NCI-H82 treated with DMSO at 0.1 percent for 48 hours (cell line): Measurements from ENCODE around the gene ASB10.

Experiments
- DNase-seq: peaks from one replicate; lab custom pipeline; 2025; ENCODE audit not compliant: unreplicated experiment; lab: John Stamatoyannopoulos, UW

ASB10 gene

DNA sequence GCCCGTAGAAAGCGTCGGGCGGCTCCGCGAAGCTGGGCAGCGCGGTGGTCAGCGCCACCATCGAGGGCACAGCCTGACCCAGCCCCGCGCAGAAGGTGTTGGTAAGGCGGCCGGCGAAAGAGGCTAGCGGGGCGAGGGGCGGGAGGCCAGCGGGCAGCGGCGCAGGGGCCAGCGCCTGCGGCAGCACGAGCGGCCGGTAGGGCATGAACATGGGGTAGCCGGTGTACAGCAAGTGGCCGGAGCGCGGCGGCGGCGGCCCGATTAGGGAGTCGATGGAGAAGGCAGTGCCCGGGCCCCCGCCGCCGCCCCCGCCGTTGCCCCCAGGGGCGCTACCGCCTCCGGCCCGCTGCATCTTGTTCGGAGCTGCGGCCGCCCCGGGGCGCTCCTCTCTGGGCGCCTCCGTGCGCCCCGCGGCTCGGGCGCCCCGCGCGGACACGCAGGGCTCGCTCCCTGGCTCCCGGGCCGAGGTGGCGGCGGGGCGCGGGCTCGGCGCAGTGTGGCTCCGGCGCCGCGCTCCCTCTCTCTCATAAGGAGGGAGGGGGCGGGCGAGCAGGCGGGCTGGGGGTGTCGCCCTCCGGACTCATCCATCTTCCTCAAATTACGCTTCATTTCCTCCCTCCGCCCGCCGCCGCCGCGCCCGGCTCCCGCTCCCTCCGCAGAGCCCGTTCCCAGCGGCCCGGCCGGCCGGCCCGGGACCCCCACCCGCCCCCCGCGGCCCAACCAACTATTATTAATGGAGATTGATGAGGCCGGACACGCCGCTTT, 19.7 kb downstream of the ASB10 start, which contains the start of gene GBX1:
Gene GBX1 (minus strand): TSS at position 498 of the 765 bp plus-strand sequence. CDS start 146 bp downstream, at position 352.
- no peak for DNase-seq

DNA sequence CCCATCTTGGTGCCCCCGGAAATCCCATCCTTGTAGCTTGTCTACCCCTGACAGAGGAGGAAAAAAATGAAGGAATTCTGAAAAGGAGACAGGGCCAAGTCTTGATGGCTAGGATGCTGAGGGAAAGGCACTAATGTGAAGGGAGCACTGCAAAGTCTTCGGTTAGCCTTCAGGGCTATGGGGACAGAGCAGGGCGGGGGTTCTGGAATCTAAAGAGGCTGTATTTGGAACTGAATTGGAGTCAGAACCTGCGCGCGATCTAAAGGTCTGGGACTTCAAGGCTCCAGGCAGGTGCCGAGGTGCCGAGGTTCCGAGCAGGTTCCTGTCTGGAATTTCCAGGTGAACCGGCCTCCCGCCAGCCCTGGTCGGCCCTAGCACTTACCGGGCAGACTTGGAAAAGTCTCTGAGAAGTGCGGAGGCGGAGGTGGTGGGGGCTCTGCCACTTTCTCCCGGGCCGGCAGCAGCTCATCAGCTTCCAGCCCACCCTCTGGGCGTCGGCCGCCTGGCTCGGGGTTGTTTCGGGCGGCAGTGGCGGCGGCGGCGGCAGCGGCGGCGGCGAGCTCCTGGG, 20.3 kb downstream of the ASB10 start:
- DNase-seq = no peak

DNA sequence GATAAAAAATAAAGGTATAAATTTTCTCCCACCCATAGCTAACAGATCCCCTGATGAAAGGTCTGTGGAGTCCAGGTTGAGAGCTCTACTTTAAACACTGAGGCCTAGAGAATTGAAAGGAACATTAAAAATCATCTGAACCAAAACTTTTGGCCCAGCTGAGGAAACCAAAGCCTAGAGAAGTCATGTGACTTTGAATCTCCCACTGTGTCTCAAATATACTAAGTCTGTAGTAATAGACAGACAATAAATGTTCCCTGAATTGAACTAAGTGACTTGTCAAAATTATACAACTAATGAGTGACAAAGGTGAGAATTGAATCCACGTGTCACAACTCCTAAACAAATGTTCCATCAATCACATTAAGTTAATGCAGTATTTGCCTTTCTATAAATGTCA, 25.3 kb downstream of the ASB10 start:
- DNase-seq = no peak

DNA sequence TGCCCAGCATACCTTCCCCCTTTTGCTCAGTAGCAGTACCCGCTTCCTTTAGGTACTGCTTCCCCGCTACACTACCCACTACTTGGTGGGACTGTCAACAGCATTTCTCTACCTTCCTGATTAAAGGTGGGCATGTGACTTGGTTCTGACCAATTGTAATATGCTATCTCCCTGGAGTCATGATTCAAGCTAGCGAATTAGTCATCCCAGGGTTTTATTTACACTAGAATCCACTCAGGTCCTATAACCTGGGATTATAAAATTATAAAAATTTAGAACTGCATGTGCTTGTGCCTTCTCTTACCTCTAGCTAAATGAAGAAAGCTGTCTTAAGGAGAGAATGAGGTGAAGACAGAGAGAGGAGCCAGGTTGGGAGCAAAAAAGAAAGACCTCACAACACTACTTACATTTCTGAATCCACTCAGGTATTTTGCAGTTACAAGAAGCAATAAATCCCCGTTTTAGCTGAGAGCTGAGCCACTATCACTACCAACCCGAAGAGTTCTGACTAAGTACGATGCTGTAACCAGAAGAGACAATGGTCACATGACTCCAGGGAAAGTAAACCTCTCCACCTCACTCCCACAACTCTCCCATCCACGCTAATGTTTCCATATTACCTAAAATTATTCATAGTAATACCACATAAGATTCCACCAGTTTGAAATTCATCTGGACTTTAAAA, 29.3 kb downstream of the ASB10 start:
- no peak for DNase-seq

DNA sequence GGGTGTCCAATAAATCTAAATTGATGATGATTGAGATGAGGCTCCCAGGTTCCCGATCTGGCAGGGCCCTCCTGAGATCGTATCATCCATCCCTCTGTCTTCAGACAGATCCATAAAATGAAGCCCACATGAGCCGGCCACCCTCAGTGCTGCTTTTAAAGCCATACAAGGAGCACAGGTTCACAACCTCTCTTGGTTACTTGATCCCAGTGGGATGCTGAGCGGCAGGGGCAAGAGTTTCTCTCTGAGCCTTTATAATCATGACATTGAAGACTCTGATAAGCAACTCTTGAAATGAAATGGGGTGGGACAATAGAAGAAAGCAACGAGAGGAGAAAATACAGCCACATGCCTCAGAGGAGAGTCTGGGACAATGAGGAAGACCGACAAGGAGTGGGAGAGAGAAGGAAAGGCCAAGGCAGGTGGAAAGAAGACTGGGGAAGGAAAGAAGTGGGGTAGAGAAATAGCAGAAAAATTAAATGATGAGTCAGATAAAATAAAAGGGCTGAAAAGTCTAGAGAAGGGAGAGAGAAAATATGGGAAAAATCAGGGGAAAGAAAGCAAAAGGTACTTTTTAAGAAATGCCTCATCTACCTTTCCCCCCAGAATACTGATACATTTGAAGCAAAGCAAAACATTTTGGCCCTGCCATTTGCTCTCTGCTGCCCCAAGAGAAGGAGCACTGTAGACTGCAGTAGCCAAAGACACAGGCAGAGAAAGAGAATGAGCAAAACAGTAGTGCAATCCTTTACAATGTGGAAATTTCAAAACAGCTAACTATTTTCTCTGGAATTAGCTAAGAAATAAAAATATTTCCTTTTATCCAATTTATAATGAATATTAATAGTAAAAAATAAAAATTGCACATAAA, 34.2 kb downstream of the ASB10 start:
- no peak for DNase-seq

DNA sequence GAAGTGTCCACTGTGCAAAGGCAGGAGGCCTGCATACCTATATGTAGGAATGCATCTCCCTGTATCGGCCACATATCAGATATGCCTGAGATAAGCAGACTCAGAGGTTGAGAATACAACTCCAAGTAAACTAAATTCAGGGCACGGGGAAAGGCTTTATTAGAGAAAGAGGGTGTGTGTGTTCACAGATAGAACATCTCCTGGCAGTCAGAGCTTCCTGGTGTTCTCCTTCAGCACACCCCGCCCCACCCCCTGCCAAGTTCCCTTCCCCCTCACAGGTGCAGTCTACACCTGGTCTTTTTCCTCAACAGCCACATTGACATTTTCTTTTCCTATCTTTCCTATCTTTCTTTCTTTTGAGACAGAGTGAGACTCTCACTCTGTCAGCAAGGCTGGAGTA, 36.7 kb downstream of the ASB10 start:
- DNase-seq = no peak

DNA sequence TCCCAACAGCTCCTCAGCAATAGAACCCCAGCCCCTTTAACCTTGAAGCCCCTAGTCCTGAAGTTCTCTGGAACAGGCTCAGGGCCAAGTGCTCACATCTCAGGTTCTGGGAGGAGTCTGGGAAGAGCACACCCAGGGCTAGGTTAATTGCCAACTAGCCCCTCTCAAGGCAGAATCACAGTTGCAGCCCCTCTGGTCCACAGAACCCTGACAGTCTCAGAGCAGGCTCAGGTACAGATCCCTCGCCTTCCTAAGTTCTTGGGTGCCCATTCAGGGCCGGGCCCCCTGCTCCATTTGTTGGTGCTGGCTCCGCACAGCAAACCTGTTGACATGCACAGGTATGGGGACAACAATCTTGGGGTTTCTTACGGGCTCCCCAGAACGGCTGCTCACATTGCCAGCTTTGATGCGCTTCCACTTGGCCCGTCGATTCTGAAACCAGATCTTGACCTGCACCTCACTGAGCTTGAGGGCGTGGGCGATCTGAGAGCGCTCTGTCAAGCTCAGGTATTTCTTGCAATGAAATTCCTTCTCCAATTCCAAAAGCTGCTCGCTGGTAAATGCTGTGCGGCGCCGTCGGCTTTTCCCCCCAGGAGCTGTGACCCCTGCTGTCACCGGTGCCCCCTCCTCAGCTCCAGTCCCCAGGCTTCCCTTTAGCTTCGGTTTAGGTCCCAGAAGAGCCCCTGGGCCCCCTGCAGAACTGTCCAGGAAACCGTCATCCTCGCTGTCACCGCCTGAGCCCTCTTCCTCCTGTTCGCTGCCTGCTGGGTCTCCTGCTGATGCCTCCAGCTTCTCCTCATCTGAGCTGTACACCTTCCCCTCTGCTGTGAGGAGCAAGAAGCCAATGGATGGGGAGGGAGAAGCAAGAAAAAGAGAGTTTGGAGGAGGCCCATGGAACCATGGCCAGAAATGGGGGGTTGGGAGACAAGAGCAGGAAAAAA, 38.5 kb downstream of the ASB10 start:
- no peak for DNase-seq

DNA sequence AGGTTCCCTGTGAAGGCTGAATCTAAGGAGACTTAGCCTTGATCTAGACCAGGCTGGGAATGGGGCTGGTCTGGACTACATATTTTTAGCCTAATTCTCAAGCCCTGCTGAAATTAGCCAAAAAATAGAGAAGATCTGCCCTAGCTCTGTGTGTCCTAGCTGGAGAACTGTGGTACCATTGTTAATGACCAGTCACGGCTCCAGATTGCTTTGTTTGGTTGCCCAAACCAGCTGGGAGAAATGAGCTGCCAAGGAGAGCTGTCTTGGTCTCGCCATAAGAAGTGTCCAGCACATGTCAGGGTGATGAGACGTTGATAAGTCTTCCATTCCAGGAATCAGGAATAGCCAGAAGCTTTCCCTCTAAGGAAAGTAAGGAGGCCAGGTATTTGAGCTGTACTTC, 40.3 kb downstream of the ASB10 start:
- DNase-seq = no peak

DNA sequence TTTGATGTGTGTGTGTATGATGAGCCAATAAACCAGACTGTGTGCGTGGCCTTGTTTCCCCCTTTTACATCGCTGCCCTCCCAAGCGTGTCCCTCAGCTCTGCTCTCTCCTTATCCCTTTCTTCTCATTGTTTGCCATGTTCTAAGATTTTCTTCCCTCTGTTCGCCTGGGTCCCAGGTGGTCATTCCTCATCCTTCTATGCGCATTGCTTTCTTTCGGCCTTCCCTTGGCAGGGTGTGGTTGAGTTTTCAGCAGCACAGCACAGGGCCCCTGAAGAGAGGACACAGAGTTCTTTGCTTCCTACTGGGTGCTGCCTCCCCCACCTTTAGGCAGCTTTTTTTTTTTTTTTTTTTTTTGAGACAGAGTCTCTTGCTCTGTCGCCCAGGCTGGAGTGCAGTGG, 42.7 kb downstream of the ASB10 start:
- DNase-seq = no peak

DNA sequence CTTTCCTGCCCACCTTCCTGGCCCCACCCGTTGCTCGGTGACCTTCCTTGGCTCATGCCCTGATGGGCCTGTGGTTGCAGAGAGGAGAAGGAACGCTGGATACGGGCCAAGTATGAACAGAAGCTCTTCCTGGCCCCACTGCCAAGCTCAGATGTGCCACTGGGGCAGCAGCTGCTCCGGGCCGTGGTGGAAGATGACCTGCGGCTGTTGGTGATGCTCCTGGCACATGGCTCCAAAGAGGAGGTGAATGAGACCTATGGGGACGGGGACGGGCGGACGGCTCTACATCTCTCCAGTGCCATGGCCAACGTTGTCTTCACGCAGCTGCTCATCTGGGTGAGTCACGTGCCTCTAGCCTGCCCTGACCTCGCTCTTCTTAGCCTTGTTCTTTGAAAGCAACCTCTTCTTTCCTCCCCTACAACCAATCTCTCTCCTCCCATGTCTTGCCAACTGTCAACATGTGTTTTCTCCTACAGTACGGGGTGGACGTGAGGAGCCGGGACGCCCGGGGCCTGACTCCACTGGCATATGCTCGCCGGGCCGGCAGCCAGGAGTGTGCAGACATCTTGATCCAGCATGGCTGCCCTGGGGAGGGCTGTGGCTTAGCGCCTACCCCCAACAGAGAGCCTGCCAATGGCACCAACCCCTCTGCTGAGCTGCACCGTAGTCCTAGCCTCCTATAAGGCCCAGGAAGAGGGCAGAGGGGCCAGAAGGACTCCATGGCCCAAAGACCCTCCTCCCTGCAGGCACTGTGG, 43.6 kb downstream of the ASB10 start:
- DNase-seq = no peak

DNA sequence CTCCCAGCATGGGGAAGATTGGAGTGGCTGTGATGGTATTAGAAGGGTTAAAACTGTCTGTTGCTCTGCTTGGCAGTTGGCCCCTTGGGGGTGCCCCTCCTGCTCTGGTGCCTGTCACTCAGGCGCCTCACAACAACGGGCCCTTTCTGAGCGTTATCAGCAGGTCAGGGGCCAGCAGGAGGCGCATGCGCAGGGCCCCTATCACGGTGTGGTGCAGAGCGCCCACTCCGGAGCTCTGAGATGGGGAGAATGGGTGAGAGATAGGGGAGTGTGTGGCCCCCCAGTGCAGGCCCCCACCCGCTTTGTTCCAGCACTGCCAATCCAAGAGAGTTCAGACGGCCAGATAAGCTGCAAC, 44.4 kb downstream of the ASB10 start:
- no peak for DNase-seq

DNA sequence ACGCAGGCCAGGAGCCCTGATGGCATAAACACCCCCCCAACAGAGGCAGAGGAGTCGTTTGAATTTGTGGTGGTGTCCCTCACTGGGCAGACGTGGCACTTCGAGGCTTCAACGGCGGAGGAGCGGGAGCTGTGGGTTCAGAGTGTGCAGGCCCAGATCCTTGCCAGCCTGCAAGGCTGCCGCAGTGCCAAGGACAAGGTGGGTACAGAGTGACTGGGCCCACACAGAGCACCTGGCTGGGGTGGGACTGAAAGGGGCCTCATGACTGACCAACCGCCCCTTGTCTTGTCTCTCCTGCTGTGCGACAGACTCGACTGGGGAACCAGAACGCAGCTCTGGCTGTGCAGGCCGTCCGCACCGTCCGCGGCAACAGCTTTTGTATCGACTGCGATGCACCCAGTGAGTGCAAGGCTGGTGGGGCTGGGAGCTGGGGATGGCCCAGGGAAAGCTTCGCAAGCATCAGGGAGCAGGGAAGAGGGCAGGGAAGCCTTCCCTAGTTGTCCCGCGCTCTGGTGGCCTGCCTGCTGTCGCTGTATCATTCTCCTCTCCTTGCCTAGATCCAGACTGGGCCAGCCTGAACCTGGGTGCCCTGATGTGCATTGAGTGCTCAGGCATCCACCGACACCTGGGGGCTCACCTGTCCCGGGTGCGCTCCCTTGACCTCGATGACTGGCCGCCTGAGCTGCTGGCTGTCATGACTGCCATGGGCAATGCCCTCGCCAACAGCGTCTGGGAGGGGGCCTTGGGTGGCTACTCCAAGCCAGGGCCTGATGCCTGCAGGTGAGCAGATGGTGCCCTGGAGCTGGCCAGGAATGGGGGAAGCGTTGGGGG, 45.0 kb downstream of the ASB10 start:
- no peak for DNase-seq

DNA sequence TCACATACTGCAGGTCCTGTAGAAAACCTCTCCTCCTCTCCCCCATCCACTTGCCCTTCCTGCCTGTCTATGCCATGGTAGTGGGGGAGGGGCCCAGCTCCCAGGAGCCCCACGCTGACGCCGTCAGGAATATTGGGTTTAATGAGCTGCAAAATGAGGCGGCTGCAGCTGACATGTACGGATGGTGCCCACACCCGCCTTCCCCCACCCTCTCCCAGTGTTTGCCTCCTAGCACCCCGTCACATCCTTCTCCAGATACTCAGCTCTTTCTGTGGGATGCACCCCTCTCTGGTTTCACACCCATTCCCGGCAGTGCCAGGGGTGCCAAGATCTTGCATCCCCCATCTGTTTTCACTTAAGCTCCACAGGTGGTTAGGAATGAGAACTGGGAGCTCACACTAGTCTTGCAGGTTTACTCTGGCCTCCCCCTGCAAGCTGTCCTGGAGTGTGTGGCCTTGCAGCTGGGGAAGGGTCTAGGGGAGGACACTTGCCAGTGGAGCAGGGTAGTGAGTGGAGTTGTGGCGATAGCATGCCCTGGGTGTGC, 45.7 kb downstream of the ASB10 start:
- DNase-seq = no peak

DNA sequence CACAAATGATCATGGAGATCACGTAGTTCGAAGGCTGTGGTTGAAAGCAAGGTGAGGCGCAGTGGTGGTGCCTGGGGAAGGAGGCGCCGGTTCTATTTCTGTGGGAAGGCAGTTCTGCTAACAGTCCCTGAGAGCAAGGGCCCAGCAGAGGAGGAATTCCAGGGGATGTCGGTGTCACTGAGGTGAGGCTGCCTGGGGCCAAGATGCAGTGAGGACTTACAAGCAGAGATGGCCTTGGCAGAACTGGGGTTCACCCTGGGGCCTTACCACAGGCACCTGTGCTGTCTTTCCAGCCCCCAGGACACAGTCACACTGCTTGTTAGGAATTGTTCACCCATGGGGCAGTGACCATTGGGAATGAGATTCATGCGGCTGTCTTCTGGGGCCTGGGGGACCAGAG, 46.2 kb downstream of the ASB10 start:
- no peak for DNase-seq

DNA sequence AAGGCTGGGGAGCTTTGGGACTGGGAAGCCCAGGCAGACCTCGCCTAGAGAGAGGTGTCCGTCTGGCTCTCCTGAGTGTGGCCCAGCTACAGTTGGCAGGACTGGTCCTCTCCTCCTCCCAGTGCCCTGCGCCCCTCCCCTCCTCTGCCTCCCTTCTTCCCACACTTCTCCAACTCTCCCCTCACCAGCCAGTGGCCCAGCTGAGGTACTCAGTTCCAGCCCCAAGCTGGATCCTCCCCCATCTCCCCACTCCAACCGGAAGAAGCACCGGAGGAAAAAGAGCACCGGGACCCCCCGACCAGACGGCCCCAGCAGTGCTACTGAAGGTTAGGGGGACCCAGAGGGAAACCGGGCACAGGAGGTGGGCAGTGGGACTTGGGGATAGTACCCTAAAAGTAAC, 47.3 kb downstream of the ASB10 start:
- no peak for DNase-seq

DNA sequence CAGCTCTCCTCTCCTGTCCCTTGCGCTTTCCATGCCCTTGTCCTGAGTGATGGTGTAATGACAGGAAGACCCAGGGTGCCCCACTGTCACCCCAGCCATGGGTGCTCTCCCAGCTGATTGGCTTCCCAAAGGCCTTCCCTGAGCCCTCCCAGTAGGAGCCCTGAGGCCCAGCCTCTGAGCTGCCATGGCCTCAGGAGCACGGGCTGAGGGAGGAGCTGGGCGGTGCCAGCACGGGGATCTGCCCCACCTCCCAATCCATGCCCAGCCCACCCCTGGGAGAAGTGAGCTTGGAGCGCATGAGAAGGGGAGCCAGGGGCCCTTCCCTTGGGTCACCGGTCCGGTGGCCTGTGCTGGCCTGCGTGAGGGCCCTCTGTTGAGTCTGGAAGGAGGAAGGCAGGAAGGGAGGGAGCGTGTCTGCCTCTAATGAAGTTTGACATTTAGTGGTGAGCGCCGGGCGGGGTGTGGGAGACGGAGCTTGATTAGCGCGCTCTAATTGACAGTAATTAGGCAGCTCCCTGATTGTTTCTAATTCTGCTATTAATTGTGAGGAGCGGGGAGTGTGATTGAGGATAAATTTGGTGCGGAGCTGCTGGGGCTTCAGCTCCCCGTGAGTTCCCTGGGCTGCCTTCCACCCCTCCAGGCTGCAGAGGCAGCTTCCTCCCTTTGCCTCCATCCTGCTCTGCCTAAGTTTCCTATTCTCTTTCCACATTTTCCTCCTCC, 47.8 kb downstream of the ASB10 start:
- DNase-seq = no peak

DNA sequence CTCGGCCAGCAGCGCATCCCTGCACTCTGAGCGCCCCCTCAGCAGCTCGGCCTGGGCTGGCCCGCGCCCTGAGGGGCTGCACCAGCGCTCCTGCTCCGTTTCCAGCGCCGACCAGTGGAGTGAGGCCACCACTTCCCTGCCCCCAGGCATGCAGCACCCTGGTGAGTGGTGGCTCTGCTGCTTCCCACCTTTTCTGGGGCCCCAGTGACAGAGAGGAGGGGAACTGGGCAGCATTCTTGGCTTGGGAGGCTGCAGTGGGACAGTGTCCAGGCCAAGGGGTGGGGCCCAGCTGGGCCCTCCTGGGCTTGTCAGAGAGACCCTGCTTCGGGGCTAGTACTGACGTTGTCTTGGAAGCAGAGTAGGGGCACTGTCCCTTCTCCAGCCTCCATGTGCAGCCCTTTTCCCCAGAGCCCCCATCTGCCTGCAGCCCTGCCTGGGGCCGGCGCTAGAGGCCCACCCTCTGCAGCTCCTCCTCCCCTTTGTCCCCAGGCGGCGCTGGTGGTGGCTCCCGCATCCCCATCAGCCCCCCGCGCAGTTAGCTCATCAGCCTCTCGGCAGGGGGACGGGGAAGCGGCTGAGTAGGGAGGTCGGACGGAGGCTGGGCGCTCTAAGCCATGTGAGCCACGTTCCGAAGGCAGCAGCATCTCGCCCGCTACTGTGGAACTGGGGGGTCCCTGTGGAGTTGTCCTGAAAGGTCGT, 48.7 kb downstream of the ASB10 start:
- no peak for DNase-seq
